DOHH2 (cell line): Measurements from ENCODE around the gene CAP1.

Experiments
- H3F3A ChIP-seq: fragments of 200-600 bp; sonication (generic), shearing (Covaris generic); 2 replicates; pipeline ENCODE4 v1.6.0; 2016; ENCODE audit warnings: antibody characterized with exemption, mild to moderate bottlenecking; ENCODE audit not compliant: control insufficient read depth, insufficient read depth
- H3K27ac ChIP-seq: fragments of 200-600 bp; sonication (generic); 2 replicates; pipeline ENCODE4 v1.5.1; 2014; ENCODE audit warnings: low read depth, mild to moderate bottlenecking, low read length, moderate library complexity
- H3K27me3 ChIP-seq: fragments of 200-600 bp; sonication (generic); 2 replicates; pipeline ENCODE4 v1.6.1; 2014; ENCODE audit warnings: mild to moderate bottlenecking, low read length, mixed read lengths; ENCODE audit not compliant: control insufficient read depth
- H3K36me3 ChIP-seq: fragments of 200-600 bp; sonication (generic); 2 replicates; pipeline ENCODE4 v1.6.1; 2014; ENCODE audit warnings: mild to moderate bottlenecking, low read length, moderate library complexity, mixed read lengths; ENCODE audit not compliant: control insufficient read depth
- H3K4me1 ChIP-seq: fragments of 200-600 bp; sonication (generic); 2 replicates; pipeline ENCODE4 v1.6.1; 2014; ENCODE audit warnings: mild to moderate bottlenecking, low read length, mixed read lengths; ENCODE audit not compliant: control insufficient read depth
- H3K4me2 ChIP-seq: fragments of 200-600 bp; sonication (generic); 2 replicates; pipeline ENCODE4 v1.6.0; 2014; ENCODE audit warnings: mild to moderate bottlenecking, low read length, moderate library complexity
- H3K4me3 ChIP-seq: fragments of 200-600 bp; sonication (generic); 2 replicates; pipeline ENCODE4 v1.5.1; 2014; ENCODE audit warnings: mild to moderate bottlenecking, low read length, mixed read lengths
- H3K79me2 ChIP-seq: fragments of 200-600 bp; sonication (generic); 2 replicates; pipeline ENCODE4 v1.6.1; 2014; ENCODE audit warnings: mild to moderate bottlenecking, low read length, mixed read lengths; ENCODE audit not compliant: control insufficient read depth
- H3K9me2 ChIP-seq: fragments of 200-600 bp; sonication (generic); replicated peaks from 2 replicates; pipeline ENCODE4 v1.6.1; 2014; ENCODE audit warnings: mild to moderate bottlenecking, low read length, mixed read lengths; ENCODE audit not compliant: control insufficient read depth
- H3K9me3 ChIP-seq: fragments of 200-600 bp; sonication (generic); 2 replicates; pipeline ENCODE4 v1.6.1; 2014; ENCODE audit warnings: antibody characterized with exemption, low read length, mixed read lengths; ENCODE audit not compliant: control insufficient read depth, insufficient read depth
- H4K20me1 ChIP-seq: fragments of 200-600 bp; sonication (generic); 2 replicates; pipeline ENCODE4 v1.6.0; 2014; ENCODE audit warnings: low read depth, mild to moderate bottlenecking, antibody characterized with exemption, low read length, moderate library complexity; ENCODE audit not compliant: control insufficient read depth, insufficient read depth
- CTCF ChIP-seq: fragments of 200-600 bp; sonication (generic); IDR thresholded peaks from one replicate; pipeline ENCODE4 v1.5.1; 2014; ENCODE audit warnings: antibody characterized with exemption, mild to moderate bottlenecking, low read depth, low read length; ENCODE audit not compliant: poor library complexity, severe bottlenecking
- EZH2phosphoT487 ChIP-seq: fragments of 200-600 bp; sonication (generic); IDR thresholded peaks from 2 replicates; pipeline ENCODE4 v1.6.1; 2017; ENCODE audit warnings: borderline replicate concordance, mild to moderate bottlenecking, antibody characterized with exemption, low read length, moderate library complexity, mixed read lengths

The CAP1 gene

DNA sequence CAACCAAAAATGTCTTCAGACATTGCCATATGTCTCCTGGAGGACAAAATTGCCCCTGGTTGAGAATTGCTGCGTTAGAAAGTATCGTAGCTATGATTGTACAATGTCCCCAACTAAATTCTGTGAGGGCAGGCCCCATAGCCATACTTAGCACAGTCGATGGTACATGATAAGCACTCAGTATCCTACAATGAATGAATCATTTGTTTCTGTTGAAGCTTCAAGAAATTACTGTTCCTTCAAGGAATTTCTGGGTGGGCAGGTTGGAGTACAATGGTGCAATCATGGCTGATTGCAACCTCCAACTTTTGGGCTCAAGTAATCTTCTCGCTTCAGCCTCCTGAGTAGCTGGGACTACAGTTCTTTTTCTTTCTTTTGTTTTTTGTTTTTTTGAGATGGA is 4.7 kb downstream of the CAP1 start:
- H3K36me3 ChIP-seq, result peaks cover 77% of the 10 kb centered on the region
- peaks cover 13% of the 10 kb centered on the region; the same call in 1 of the 2 replicates for H4K20me1 ChIP-seq
- no peak overlapping the region for H3K27ac ChIP-seq
- H3K9me3 ChIP-seq, result no peaks in the 10 kb centered on the region
- peaks cover under 1% of the 10 kb centered on the region; the same call in 1 of the 2 replicates for H3F3A ChIP-seq
- no peak overlapping the region for H3K4me2 ChIP-seq
- H3K4me1 ChIP-seq, result peaks cover 43% of the 10 kb centered on the region
- H3K27me3 ChIP-seq, result no peaks in the 10 kb centered on the region
- no peak overlapping the region for H3K4me3 ChIP-seq
- H3K79me2 ChIP-seq, result peaks cover 96% of the 10 kb centered on the region
- no peaks in the 10 kb centered on the region for H3K9me2 ChIP-seq
- no peak for TF ChIP-seq CTCF

GRCh38 chr1:40045766-40046165 is 5.2 kb downstream of the CAP1 start:
- Histone ChIP-seq H3F3A (no peaks in the 10 kb centered on the region), H3K4me1 (peaks cover 45% of the 10 kb centered on the region), H3K79me2 (peaks cover 99% of the 10 kb centered on the region), H3K27me3 (no peaks in the 10 kb centered on the region), H3K4me3 (no peak overlapping the region), H3K4me2 (no peak overlapping the region), H3K27ac (no peak overlapping the region), H3K9me2 (no peaks in the 10 kb centered on the region), H3K9me3 (no peaks in the 10 kb centered on the region), H4K20me1 (peaks cover 13% of the 10 kb centered on the region; the same call in 1 of the 2 replicates), H3K36me3 (peaks cover 79% of the 10 kb centered on the region)
- TF ChIP-seq CTCF (no peak), EZH2phosphoT487 (no peak)

DNA sequence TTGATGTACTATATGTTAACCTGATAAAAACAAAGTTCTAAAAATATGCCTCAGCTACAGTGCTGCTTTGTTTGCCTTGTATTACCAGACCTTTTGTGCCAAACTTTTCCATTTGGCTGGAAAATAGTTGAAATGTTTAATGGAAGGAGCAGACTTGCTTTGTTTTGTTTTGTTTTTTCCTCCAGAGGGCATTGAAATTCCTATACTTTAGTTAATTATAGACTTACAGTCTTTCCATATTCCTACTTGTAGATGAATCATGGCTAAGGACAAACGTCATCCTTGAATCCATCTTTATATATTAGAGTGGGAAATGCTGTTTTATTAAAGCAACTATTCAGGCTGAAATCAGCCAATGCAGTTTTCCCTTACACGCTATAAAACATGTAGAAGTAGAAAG is 6.7 kb downstream of the CAP1 start:
- H3K27ac ChIP-seq, result no peak overlapping the region
- no peaks in the 10 kb centered on the region for H3K27me3 ChIP-seq
- peaks cover 74% of the 10 kb centered on the region for H3K36me3 ChIP-seq
- no peaks in the 10 kb centered on the region for H3K9me3 ChIP-seq
- no peaks in the 10 kb centered on the region for H3F3A ChIP-seq
- H3K79me2 ChIP-seq, result peaks cover 99% of the 10 kb centered on the region
- H3K4me1 ChIP-seq, result peaks cover 38% of the 10 kb centered on the region
- no peak overlapping the region for H3K4me2 ChIP-seq
- peaks cover 9% of the 10 kb centered on the region; the same call in 1 of the 2 replicates for H4K20me1 ChIP-seq
- no peak for TF ChIP-seq CTCF
- no peaks in the 10 kb centered on the region for H3K9me2 ChIP-seq
- H3K4me3 ChIP-seq, result no peak overlapping the region

DNA sequence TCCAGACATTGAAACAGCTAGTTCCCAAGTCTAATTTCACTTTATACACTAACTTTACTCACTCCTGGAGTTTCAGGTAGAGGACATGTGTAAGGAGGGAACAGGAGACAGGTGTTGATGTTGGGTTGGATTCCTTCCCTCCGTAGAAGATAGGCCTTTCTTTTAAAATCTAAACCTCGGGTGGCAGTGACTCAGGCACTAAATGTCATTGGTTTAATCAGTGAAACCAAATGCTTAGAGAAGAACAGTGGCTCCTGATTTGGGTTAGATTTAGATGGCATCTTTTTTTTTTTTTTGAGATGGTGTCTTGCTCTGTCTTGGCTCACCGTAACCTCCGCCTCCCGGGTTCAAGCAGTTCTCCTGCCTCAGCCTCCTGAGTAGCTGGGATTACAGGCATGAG is 7.2 kb downstream of the CAP1 start:
- Histone ChIP-seq H4K20me1 (peaks cover 9% of the 10 kb centered on the region; the same call in 1 of the 2 replicates), H3K27ac (no peak overlapping the region), H3F3A (no peaks in the 10 kb centered on the region), H3K27me3 (no peaks in the 10 kb centered on the region), H3K36me3 (peaks cover 69% of the 10 kb centered on the region), H3K9me2 (no peaks in the 10 kb centered on the region), H3K4me3 (no peak overlapping the region), H3K4me2 (no peak overlapping the region), H3K79me2 (peaks cover 98% of the 10 kb centered on the region), H3K4me1 (peaks cover 33% of the 10 kb centered on the region), H3K9me3 (no peaks in the 10 kb centered on the region)
- no peak for TF ChIP-seq EZH2phosphoT487
- no peak for TF ChIP-seq CTCF
